NCI-H345 treated with DMSO at 0.1 percent for 48 hours (cell line): ENCODE results near the gene CILP.
"Not testable (repeated sequence)": the region's sequence is repeated elsewhere in the genome, so short reads cannot be mapped to it uniquely, and the experiment has no call there.

ENCODE experiments used
- DNase-seq: peaks from one replicate; lab custom pipeline; 2025; ENCODE audit not compliant: unreplicated experiment; lab: John Stamatoyannopoulos, UW

CILP gene

DNA sequence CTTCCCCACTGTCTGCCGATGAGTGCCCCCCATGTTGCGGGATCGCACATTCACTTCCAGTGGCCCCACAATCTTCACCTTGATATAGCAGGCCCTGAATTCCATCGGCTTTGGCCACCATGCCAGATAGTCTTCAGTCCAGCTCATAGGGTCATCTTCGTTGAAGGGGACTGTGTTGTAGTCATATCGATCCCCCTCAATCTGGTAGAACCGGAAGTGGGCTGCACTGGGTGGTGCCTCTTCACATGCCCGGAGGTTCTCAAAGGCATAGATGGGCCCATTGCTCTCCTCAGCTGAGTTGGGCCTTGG, 14.0 kb downstream of the CILP start:
- no peak for DNase-seq

DNA sequence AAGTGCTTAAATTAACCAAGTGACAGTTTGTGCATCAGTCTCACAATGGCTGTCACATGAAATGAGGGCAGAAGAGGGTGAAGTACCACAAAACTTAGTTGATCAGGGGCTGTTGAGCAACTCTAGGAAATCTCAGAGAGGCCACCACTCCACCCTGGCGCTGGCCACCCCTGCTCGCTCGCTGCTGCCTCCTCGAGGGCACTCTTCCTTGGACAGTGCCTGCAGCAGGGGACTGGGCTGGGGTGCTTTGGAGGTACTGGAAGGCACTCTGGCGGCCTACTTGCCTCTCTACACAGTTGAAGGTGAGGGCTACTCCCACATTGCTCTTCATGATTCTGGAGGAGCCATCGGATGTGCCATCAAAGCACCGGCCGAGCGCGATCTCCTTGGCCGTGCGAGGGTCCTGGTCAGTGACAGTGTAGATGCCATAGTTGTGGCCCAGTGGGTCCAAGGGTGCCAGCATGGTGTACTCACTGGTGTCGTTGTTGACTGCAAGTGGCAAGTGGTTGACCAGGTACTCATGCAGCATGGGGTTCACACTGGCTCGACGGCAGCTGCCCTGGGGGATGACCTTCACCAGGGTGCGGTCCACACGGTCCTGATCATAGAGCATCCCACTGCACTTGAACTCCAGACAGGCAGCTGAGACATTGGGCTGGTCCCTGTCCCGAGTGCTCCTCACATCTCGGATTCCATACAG, 14.5 kb downstream of the CILP start:
- no peak for DNase-seq

DNA sequence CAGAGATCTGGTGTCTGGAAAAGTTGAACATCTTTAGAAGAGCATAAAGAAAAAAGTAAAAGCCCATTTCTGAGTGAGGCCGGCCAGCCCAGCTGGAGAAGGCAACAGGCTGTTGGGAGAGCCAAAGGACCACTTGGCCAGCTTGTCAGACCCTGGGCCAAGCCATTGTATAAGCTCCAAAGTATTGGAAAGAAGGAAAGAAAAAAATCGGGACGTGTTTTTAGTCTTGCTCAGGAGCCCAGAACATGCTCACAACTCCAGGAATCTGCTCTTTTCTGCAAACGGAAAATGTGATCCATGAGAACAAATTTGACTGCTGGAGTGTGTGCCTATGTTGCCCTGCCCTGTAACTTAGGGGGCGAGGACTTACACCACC, 15.7 kb downstream of the CILP start:
- no peak for DNase-seq

- DNase-seq, result no peak
Observed at GRCh38 chr15:65194826-65195547, 16.3 kb downstream of the CILP start.

DNA sequence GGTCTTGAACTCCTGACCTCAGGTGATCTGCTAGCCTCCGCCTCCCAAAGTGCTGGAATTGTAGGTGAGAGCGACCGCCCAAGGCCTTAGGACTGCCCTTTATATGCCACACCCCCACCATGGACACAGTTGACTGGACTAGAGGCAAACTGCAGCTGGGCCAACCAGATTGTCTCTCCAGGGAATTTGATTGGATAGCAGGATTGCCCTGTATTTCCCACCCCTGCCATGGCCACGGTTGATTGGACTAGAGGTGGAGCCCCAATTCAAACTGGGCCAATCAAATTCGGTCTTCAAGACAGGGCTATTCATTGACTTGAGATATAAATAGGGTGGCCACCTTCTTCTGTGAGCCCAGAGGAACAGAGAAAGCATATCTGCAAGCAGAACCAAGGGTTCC, 19.3 kb downstream of the CILP start:
- no peak for DNase-seq

GRCh38 chr15:65189102-65189740, 22.1 kb downstream of the CILP start:
- peak; percentile 0 for DNase-seq

DNA sequence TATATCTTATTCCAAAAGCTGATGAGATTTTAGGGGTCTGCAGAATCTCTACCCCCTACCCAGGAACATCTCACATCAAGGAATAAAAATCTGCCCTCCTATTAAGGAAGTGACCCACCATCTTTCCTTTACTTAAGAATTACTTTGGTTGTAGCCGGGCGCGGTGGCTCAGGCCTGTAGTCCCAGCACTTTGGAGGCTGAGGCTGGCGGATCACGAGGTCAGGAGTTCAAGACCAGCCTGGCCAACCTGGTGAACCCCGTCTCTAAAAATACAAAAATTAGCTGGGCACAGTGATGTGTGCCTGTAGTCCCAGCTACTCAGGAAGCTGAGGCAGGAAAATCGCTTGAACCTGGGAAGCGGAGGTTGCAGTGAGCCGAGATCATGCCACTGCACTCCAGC, 22.8 kb downstream of the CILP start:
- not testable (repeated sequence) for DNase-seq

GRCh38 chr15:65184868-65185717, 26.2 kb downstream of the CILP start, which contains the start of gene CLPX:
TSS of gene CLPX (minus strand) at chr15:65185342. CDS start at chr15:65185153, 189 bp downstream.
- peak; percentile 63 for DNase-seq

DNA sequence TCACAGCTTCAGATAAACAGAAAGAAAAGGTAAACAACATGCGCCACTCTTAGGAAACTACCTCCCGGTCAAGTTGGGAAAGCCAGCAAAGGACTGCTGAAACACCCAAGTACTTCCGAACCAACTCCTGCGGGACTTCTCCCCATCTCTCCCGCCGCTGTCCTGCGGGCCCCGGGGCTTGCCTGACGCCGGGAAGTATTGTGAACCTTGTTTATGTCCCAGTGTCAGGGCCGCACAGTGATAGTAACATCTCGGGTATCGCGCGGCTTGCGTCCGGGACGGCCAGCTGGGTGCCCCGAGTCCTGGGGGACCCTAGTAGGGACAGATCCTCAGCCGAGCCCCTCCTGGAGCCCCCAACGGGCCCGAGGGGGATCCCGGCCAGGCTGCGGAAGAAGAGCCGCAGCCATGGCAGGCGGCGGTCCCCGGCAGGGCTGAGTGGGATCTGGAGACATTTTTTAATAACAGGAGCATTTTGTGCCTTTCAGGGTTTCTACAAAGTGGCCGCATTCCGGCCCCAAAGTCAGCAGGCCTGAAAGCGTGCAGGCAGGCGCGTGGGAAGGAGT, 26.9 kb downstream of the CILP start:
- DNase-seq, result no peak

- no peak for DNase-seq
Observed at GRCh38 chr15:65183865-65184159, 27.5 kb downstream of the CILP start.

DNA sequence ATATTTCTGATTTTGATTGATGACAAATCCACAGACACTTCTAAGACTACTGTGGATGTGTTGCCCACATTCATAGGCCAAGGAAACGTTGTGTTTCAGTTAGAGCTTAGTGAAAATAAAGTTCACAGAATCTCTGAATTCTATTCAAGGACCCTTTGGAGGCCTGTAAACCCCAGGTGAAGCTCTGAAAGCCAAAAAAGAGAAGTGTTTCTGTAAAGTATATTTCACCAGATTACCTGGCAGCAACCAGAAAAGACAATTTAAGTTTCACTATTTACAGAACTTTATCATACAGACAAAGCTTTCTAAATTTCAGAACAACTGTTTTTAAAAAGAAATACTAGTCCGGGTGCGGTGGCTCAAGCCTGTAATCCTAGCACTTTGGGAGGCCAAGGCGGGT, 28.7 kb downstream of the CILP start:
- DNase-seq, result no peak

GRCh38 chr15:65181582-65182353, 29.5 kb downstream of the CILP start:
- DNase-seq, result not testable (repeated sequence)

DNA sequence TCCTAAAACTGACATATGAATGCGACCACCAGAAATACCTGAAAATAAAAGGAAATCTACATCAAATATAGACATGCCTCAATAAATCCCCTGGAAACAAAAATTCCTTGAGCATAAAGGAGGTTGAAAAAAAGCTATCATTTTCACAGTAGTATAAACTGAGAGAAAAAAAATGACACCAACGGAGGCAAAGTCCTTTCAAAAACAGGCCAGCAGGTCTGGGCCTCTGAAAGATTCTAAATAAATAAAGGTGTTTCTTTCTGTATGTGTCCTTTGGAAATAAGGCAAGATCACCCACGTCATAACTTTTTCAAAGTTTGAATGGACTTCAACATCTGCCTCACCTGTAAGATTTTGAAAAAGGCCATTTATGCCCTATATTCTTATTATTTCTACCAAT, 31.1 kb downstream of the CILP start:
- DNase-seq, result no peak

GRCh38 chr15:65177901-65178300, 33.4 kb downstream of the CILP start:
- DNase-seq, result no peak

- no peak for DNase-seq
Observed at GRCh38 chr15:65176056-65176455, 35.2 kb downstream of the CILP start.

DNA sequence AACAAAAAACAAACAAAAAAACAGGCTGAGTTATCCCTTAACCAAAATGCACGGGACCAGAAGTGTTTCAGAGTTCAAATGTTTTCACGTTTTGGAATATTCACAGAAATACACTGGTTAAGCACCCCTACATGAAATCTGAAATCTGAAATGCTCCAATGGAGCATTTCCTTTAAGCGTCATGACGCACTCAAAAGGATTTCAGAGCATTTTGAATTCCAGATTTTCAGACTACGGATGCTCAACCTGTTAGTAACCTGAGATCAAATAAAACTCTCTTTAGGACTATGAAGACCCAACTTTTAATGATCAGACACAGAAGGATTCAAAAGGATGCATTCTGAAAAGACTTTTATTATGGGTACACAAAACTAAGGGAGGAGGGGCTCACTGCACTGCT, 35.8 kb downstream of the CILP start:
- DNase-seq, result no peak

DNA sequence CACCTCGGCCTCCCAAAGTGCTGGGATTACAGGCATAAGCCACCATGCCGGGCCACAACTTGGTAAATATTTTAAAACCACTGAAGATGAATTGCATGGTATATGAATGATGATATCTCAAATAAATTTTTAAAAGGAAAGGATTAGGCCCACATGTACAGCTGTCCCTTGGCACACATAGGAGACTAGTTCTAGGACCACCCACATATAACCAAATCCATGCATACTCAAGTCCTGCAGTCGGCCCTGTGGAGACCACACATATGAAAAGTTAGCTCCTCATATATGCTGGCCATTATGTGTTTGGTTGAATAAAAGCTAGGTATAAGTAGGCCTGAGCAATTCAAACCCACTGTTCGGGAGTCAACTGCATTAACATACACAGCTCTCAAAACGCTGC, 36.8 kb downstream of the CILP start:
- DNase-seq, result no peak

GRCh38 chr15:65172531-65172930, 38.7 kb downstream of the CILP start:
- DNase-seq, result no peak

- DNase-seq, result no peak
Observed at GRCh38 chr15:65171428-65171827, 39.8 kb downstream of the CILP start.

GRCh38 chr15:65165875-65166274, 45.4 kb downstream of the CILP start:
- no peak for DNase-seq

GRCh38 chr15:65164139-65164538, 47.1 kb downstream of the CILP start:
- no peak for DNase-seq
